SK-N-SH (cell line): ENCODE data around the gene TTC7B.

Source experiments
- CTCF ChIP-seq: fragments of 200-600 bp; sonication (generic); IDR thresholded peaks from 2 replicates; pipeline ENCODE4 v1.6.1; 2017; ENCODE audit warnings: antibody characterized with exemption, mild to moderate bottlenecking, moderate library complexity
- EP300 ChIP-seq, 2 experiments: IDR thresholded peaks; 2 replicates each; pipeline versions ENCODE4 v1.4.0 to v1.6.1; 2012; ENCODE audit warnings: borderline replicate concordance in 1 of 2, low read depth in 1 of 2, low read length in 1 of 2
- EZH2phosphoT487 ChIP-seq: fragments of 200-600 bp; sonication (generic); IDR thresholded peaks from 2 replicates; pipeline ENCODE4 v1.6.1; 2017; ENCODE audit warnings: low read depth, mixed run types, mild to moderate bottlenecking, antibody characterized with exemption, moderate library complexity, borderline replicate concordance
- FOXM1 ChIP-seq: IDR thresholded peaks from 2 replicates; pipeline ENCODE4 v1.4.0; 2012; ENCODE audit warnings: low read depth, mild to moderate bottlenecking
- MXI1 ChIP-seq: IDR thresholded peaks from 2 replicates; pipeline ENCODE4 v1.6.1; 2012; ENCODE audit warnings: mild to moderate bottlenecking, low read depth, low read length, improper control_type of control experiment
- NFIC ChIP-seq: IDR thresholded peaks from 2 replicates; pipeline ENCODE4 v1.4.0; 2012; ENCODE audit warnings: borderline replicate concordance
- POLR2AphosphoS5 ChIP-seq: IDR thresholded peaks from 2 replicates; pipeline ENCODE4 v1.6.1; 2012; ENCODE audit warnings: low read depth, low read length
- RAD21 ChIP-seq: IDR thresholded peaks from 2 replicates; pipeline ENCODE4 v1.6.1; 2012; ENCODE audit warnings: mild to moderate bottlenecking, low read length
- REST ChIP-seq: IDR thresholded peaks from 2 replicates; pipeline ENCODE4 v1.6.1; 2012; ENCODE audit warnings: mild to moderate bottlenecking, low read depth, low read length, moderate library complexity
- RXRA ChIP-seq: IDR thresholded peaks from 2 replicates; pipeline ENCODE4 v1.4.0; 2012; ENCODE audit warnings: low read depth, mild to moderate bottlenecking, borderline replicate concordance
- TAF1 ChIP-seq: IDR thresholded peaks from 2 replicates; pipeline ENCODE4 v1.6.1; 2012; ENCODE audit warnings: low read depth, mild to moderate bottlenecking, low read length, moderate library complexity, borderline replicate concordance
- TEAD4 ChIP-seq: IDR thresholded peaks from 2 replicates; pipeline ENCODE4 v1.4.0; 2012; ENCODE audit warnings: mild to moderate bottlenecking, borderline replicate concordance; ENCODE audit not compliant: insufficient read depth

DNA sequence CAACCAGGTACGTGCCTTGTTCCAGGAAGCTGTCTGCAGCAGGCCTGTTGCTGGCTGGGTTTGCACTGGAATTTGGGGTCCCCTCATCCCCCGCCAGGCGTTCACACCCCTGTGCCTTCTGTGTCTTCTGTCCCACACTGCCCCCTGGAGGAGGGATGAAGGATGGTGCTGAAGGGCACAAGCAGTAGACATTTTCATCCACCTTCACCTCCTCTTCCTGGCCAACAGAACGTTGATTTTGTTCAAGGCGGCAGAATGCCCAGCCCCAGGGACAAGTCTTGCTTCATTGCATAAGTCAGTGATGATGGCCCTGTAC, 297.3 kb downstream of the TTC7B start:
- TF ChIP-seq CTCF (peak; percentile 58), REST (no peak), POLR2AphosphoS5 (no peak), TAF1 (no peak), RXRA (no peak), EZH2phosphoT487 (no peak), FOXM1 (no peak), TEAD4 (no peak), MXI1 (no peak), EP300 (IDR thresholded peaks at IDR 0.05; ENCODE audit: borderline replicate concordance in 1 of 2, low read depth in 1 of 2, low read length in 1 of 2) (no peak), RAD21 (peak; percentile 66), NFIC (no peak)
